ENCODE measurements around the gene MSH2. TPM values are rescaled to one million over a fixed set of nuclear protein-coding genes. Genes with fewer than 3 reads are reported as not detected.

The MSH2 gene
- total RNA-seq, 4 donors from 2014 or later = 8.2 to 15.3 (median 14.2) TPM

GRCh38 chr2:47485751-47486300, 82.9 kb downstream of the MSH2 start:
- no peak for TF ChIP-seq POLR2A (IDR thresholded peaks at IDR 0.05)
- no peak for TF ChIP-seq EP300 (IDR thresholded peaks at IDR 0.05)
- TF ChIP-seq CTCF (IDR thresholded peaks at IDR 0.05) = no peak
- H3K4me3 ChIP-seq = no peak overlapping the region
- peaks cover 0 to 19% (median 0%) of the 10 kb centered on the region in 3 donors for H3K36me3 ChIP-seq
- no peaks in the 10 kb centered on the region for H3K9me3 ChIP-seq
- no peaks in the 10 kb centered on the region for H3K27me3 ChIP-seq
- H3K4me1 ChIP-seq = peaks cover 0 to 8% (median 0%) of the 10 kb centered on the region in 4 donors
- no peak overlapping the region for H3K27ac ChIP-seq
- no peak for DNase-seq (ENCODE audit: low spot score in 2 of 2)
- WGBS, 2 donors = 48 to 49% methylated on average over 6 of the region's 6 CpGs

GRCh38 chr2:47486841-47487497, 84.0 kb downstream of the MSH2 start:
- no peak overlapping the region for H3K4me3 ChIP-seq
- H3K27ac ChIP-seq = no peak overlapping the region
- H3K4me1 ChIP-seq = peaks cover 0 to 8% (median 0%) of the 10 kb centered on the region in 4 donors
- no peak for TF ChIP-seq POLR2A (IDR thresholded peaks at IDR 0.05)
- TF ChIP-seq EP300 (IDR thresholded peaks at IDR 0.05) = no peak
- TF ChIP-seq CTCF (IDR thresholded peaks at IDR 0.05) = no peak
- H3K9me3 ChIP-seq = no peaks in the 10 kb centered on the region
- peaks cover 0 to 19% (median 0%) of the 10 kb centered on the region in 3 donors for H3K36me3 ChIP-seq
- no peaks in the 10 kb centered on the region for H3K27me3 ChIP-seq
- DNase-seq (ENCODE audit: low spot score in 2 of 2) = no peak
- WGBS, 2 donors = 44 to 45% methylated on average over 2 of the region's 2 CpGs

GRCh38 chr2:47487498-47487875, 84.5 kb downstream of the MSH2 start:
- Histone ChIP-seq H3K27me3 (no peaks in the 10 kb centered on the region), H3K4me3 (no peak overlapping the region), H3K27ac (no peak overlapping the region), H3K9me3 (no peaks in the 10 kb centered on the region), H3K4me1 (peaks cover 0 to 8% (median 0%) of the 10 kb centered on the region in 4 donors), H3K36me3 (peaks cover 0 to 19% (median 0%) of the 10 kb centered on the region in 3 donors)
- 64 to 75% methylated on average over 1 of the region's 1 CpG for WGBS, 2 donors
- TF ChIP-seq CTCF (IDR thresholded peaks at IDR 0.05) = no peak
- TF ChIP-seq POLR2A (IDR thresholded peaks at IDR 0.05) = no peak
- TF ChIP-seq EP300 (IDR thresholded peaks at IDR 0.05) = no peak
- DNase-seq (ENCODE audit: low spot score in 2 of 2) = no peak

GRCh38 chr2:47488870-47489584, 86.1 kb downstream of the MSH2 start:
- H3K4me1 ChIP-seq = peaks cover 0 to 8% (median 0%) of the 10 kb centered on the region in 4 donors
- H3K27me3 ChIP-seq = no peaks in the 10 kb centered on the region
- no peak overlapping the region for H3K4me3 ChIP-seq
- whole genome bisulfite sequencing, 2 donors = 71 to 77% methylated on average over 9 of the region's 9 CpGs
- H3K9me3 ChIP-seq = no peaks in the 10 kb centered on the region
- peaks cover 0 to 8% (median 0%) of the 10 kb centered on the region in 3 donors for H3K36me3 ChIP-seq
- no peak for TF ChIP-seq POLR2A (IDR thresholded peaks at IDR 0.05)
- no peak for TF ChIP-seq EP300 (IDR thresholded peaks at IDR 0.05)
- TF ChIP-seq CTCF (IDR thresholded peaks at IDR 0.05) = no peak
- no peak overlapping the region for H3K27ac ChIP-seq
- DNase-seq (ENCODE audit: low spot score in 2 of 2) = peak in 1 of 2 donors; percentile 7

GRCh38 chr2:47490406-47490805, 87.5 kb downstream of the MSH2 start:
- H3K27ac ChIP-seq = no peak overlapping the region

More at GRCh38 chr2:47490406-47490805, 87.5 kb downstream of the MSH2 start:
- 81 to 84% methylated on average over 6 of the region's 6 CpGs for WGBS, 2 donors
- Histone ChIP-seq H3K27me3 (no peaks in the 10 kb centered on the region), H3K4me3 (no peak overlapping the region), H3K9me3 (no peaks in the 10 kb centered on the region), H3K36me3 (no peaks in the 10 kb centered on the region), H3K4me1 (peaks cover 0 to 8% (median 0%) of the 10 kb centered on the region in 4 donors)
- DNase-seq (ENCODE audit: low spot score in 2 of 2) = no peak
- TF ChIP-seq CTCF (IDR thresholded peaks at IDR 0.05) (no peak), EP300 (IDR thresholded peaks at IDR 0.05) (no peak), POLR2A (IDR thresholded peaks at IDR 0.05) (no peak)

Data from tibial nerve (tissue), 4 donors.